Measurements from ENCODE around the gene TRABD2B.

GRCh38 chr1:47883963-47884362 lies 113.2 kb downstream of the TRABD2B start:
- TF ChIP-seq, protein P1, sequence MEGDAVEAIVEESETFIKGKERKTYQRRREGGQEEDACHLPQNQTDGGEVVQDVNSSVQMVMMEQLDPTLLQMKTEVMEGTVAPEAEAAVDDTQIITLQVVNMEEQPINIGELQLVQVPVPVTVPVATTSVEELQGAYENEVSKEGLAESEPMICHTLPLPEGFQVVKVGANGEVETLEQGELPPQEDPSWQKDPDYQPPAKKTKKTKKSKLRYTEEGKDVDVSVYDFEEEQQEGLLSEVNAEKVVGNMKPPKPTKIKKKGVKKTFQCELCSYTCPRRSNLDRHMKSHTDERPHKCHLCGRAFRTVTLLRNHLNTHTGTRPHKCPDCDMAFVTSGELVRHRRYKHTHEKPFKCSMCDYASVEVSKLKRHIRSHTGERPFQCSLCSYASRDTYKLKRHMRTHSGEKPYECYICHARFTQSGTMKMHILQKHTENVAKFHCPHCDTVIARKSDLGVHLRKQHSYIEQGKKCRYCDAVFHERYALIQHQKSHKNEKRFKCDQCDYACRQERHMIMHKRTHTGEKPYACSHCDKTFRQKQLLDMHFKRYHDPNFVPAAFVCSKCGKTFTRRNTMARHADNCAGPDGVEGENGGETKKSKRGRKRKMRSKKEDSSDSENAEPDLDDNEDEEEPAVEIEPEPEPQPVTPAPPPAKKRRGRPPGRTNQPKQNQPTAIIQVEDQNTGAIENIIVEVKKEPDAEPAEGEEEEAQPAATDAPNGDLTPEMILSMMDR (tag by site-specific recombination; IDR thresholded peaks at IDR 0.05): no peak
- no peak for TF ChIP-seq TCF7L2 (IDR thresholded peaks at IDR 0.05; ENCODE audit: borderline replicate concordance, low read depth, low read length)
- no peak for TF ChIP-seq SP2 (tag by site-specific recombination; IDR thresholded peaks at IDR 0.05)
- TF ChIP-seq ZNF660 (tag by site-specific recombination; IDR thresholded peaks at IDR 0.05): peak; percentile 68; the same call in 1 of the 2 replicates
- TF ChIP-seq ZSCAN18 (tag by site-specific recombination; IDR thresholded peaks at IDR 0.05): no peak
- TF ChIP-seq, protein P2, sequence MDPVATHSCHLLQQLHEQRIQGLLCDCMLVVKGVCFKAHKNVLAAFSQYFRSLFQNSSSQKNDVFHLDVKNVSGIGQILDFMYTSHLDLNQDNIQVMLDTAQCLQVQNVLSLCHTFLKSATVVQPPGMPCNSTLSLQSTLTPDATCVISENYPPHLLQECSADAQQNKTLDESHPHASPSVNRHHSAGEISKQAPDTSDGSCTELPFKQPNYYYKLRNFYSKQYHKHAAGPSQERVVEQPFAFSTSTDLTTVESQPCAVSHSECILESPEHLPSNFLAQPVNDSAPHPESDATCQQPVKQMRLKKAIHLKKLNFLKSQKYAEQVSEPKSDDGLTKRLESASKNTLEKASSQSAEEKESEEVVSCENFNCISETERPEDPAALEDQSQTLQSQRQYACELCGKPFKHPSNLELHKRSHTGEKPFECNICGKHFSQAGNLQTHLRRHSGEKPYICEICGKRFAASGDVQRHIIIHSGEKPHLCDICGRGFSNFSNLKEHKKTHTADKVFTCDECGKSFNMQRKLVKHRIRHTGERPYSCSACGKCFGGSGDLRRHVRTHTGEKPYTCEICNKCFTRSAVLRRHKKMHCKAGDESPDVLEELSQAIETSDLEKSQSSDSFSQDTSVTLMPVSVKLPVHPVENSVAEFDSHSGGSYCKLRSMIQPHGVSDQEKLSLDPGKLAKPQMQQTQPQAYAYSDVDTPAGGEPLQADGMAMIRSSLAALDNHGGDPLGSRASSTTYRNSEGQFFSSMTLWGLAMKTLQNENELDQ (tag by site-specific recombination; IDR thresholded peaks at IDR 0.05; ENCODE audit: low read depth): no peak
- no peak for TF ChIP-seq ZNF24 (tag by site-specific recombination; IDR thresholded peaks at IDR 0.05)
- TF ChIP-seq, protein P3, sequence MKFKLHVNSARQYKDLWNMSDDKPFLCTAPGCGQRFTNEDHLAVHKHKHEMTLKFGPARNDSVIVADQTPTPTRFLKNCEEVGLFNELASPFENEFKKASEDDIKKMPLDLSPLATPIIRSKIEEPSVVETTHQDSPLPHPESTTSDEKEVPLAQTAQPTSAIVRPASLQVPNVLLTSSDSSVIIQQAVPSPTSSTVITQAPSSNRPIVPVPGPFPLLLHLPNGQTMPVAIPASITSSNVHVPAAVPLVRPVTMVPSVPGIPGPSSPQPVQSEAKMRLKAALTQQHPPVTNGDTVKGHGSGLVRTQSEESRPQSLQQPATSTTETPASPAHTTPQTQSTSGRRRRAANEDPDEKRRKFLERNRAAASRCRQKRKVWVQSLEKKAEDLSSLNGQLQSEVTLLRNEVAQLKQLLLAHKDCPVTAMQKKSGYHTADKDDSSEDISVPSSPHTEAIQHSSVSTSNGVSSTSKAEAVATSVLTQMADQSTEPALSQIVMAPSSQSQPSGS (tag by site-specific recombination; IDR thresholded peaks at IDR 0.05; ENCODE audit: low read depth): no peak
